ENCODE measurements around the gene ERBB4. TPM values are rescaled to one million over a fixed set of nuclear protein-coding genes. Genes with fewer than 3 reads are reported as not detected.
"Not testable (repeated sequence)": the region's sequence is repeated elsewhere in the genome, so short reads cannot be mapped to it uniquely, and the experiment has no call there.

The ERBB4 gene
- total RNA-seq, 1 donor: 5.8 TPM

DNA sequence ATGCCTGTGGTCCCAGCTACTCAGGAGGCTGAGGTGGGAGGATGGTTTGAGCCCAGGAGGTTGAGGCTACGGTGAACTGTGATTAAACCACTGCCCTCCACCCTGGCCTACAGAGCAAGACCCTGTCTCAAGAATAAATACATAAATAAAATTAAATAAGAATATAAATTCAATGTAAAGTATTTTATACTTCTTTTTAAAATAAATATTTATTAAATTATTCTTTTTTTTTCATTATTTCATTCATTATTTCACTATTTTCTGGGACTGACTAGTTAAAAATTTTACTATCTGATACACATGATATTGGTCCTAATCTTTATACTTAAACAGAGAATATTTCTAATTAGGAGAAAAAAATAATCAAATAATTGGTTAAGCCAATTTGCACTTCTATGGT lies 917.6 kb downstream of the ERBB4 start:
- TF ChIP-seq, protein P1, sequence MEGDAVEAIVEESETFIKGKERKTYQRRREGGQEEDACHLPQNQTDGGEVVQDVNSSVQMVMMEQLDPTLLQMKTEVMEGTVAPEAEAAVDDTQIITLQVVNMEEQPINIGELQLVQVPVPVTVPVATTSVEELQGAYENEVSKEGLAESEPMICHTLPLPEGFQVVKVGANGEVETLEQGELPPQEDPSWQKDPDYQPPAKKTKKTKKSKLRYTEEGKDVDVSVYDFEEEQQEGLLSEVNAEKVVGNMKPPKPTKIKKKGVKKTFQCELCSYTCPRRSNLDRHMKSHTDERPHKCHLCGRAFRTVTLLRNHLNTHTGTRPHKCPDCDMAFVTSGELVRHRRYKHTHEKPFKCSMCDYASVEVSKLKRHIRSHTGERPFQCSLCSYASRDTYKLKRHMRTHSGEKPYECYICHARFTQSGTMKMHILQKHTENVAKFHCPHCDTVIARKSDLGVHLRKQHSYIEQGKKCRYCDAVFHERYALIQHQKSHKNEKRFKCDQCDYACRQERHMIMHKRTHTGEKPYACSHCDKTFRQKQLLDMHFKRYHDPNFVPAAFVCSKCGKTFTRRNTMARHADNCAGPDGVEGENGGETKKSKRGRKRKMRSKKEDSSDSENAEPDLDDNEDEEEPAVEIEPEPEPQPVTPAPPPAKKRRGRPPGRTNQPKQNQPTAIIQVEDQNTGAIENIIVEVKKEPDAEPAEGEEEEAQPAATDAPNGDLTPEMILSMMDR (IDR thresholded peaks at IDR 0.05; ENCODE audit: insufficient read depth, low read length): no peak
- no peak overlapping the region for H3K4me3 ChIP-seq (ENCODE audit: low read depth, low read length)
- DNase-seq (ENCODE audit: low read depth): no peak

DNA sequence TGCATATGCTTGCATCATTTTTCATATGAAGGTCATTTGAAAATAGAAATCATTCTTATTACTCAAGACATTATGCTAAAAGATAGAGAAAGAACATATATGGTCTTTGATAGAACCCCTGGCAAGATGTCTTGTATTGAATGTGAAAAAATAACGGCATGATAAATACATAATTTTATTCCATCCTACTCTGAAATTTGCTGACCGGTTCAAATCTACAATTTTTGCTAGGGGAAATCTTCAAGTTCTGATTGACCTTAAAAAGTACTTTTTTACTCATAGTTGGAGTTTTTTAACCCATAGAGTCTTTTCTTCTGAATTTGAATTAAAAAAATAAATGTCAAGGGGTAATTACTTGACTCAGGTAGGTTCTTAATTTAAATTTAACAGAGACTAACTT lies 920.8 kb downstream of the ERBB4 start:
- TF ChIP-seq, protein P1 (IDR thresholded peaks at IDR 0.05; ENCODE audit: insufficient read depth, low read length): no peak
- H3K4me3 ChIP-seq (ENCODE audit: low read depth, low read length): no peak overlapping the region
- no peak for DNase-seq (ENCODE audit: low read depth)

DNA sequence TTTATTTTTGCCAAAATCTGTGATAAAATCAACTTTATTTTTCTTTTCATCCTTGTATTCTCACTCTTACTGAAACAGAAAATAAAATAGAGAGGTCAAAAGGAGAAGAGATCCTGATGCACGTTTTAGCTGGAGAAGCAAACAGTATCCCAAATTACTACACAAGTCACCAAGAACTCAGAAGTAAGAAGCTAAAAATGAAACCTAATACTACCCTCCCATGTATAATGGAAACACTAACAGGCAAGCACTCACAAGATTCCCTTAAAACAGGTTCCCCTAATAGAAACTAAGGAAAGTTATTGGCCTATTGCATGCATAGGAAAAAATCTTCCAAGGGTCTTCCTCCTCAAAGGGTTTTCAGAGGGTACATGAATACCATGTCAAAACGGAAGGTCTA lies 927.0 kb downstream of the ERBB4 start:
- no peak for DNase-seq (ENCODE audit: low read depth)
- H3K4me3 ChIP-seq (ENCODE audit: low read depth, low read length): no peak overlapping the region

GRCh38 chr2:211611061-211611518 lies 927.5 kb downstream of the ERBB4 start:
- TF ChIP-seq, protein P1 (IDR thresholded peaks at IDR 0.05; ENCODE audit: insufficient read depth, low read length): no peak
- DNase-seq (ENCODE audit: low read depth): no peak
- no peak overlapping the region for H3K4me3 ChIP-seq (ENCODE audit: low read depth, low read length)

More for the DNA sequence above, 927.0 kb downstream of the ERBB4 start:
- TF ChIP-seq, protein P1 (IDR thresholded peaks at IDR 0.05; ENCODE audit: insufficient read depth, low read length): no peak

GRCh38 chr2:211609127-211609526 lies 929.5 kb downstream of the ERBB4 start:
- no peak overlapping the region for H3K4me3 ChIP-seq (ENCODE audit: low read depth, low read length)
- no peak for DNase-seq (ENCODE audit: low read depth)
- TF ChIP-seq, protein P1 (IDR thresholded peaks at IDR 0.05; ENCODE audit: insufficient read depth, low read length): no peak

- TF ChIP-seq, protein P1 (IDR thresholded peaks at IDR 0.05; ENCODE audit: insufficient read depth, low read length): no peak
- no peak for DNase-seq (ENCODE audit: low read depth)
- H3K4me3 ChIP-seq (ENCODE audit: low read depth, low read length): no peak overlapping the region
Measured at GRCh38 chr2:211599146-211599545, 939.5 kb downstream of the ERBB4 start.

DNA sequence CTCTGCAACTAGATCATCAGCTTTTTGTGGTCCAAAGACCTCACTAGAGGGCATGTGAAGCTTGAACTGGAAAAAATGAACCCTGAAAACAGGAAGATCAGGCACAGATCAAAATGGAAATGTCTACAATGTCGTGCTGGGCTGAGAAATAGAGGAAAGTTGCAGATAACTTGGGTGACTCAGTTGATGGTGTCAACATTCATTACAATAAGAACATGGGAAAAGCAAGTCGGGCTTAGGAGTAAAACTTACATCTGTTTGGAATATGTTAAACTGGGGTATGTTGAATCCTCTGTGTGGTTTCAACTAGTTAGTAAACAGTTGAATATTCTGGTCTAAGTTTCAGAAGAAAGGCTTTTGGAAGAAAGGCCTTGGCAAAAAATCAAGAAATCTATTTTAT lies 940.4 kb downstream of the ERBB4 start:
- TF ChIP-seq, protein P1 (IDR thresholded peaks at IDR 0.05; ENCODE audit: insufficient read depth, low read length): no peak
- no peak overlapping the region for H3K4me3 ChIP-seq (ENCODE audit: low read depth, low read length)
- DNase-seq (ENCODE audit: low read depth): no peak

DNA sequence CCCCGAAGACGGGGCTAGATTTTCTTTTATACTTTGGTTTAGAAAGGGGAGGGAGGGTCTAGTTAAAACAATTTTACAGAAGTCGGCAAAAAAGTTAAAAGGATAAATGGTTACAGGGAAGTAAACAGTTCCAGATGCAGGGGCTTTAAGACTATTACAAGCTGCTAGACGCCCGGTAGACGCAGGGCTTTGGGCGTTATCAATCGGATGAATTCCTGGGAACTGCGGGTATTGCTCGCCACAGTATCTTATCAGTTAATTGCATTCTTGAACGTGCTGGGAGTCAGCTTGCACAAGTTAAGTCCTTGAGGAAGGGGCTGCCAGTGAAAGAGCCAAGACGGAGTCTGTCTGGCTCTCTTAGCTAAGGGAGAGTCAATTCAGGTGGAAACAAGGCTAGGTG lies 946.6 kb downstream of the ERBB4 start:
- H3K4me3 ChIP-seq (ENCODE audit: low read depth, low read length); DNase-seq (ENCODE audit: low read depth): not testable (repeated sequence)

Measured in fibroblast of the aortic adventitia (primary cell).